Measurements from ENCODE around the gene KLF9.

- TF ChIP-seq, protein P1, sequence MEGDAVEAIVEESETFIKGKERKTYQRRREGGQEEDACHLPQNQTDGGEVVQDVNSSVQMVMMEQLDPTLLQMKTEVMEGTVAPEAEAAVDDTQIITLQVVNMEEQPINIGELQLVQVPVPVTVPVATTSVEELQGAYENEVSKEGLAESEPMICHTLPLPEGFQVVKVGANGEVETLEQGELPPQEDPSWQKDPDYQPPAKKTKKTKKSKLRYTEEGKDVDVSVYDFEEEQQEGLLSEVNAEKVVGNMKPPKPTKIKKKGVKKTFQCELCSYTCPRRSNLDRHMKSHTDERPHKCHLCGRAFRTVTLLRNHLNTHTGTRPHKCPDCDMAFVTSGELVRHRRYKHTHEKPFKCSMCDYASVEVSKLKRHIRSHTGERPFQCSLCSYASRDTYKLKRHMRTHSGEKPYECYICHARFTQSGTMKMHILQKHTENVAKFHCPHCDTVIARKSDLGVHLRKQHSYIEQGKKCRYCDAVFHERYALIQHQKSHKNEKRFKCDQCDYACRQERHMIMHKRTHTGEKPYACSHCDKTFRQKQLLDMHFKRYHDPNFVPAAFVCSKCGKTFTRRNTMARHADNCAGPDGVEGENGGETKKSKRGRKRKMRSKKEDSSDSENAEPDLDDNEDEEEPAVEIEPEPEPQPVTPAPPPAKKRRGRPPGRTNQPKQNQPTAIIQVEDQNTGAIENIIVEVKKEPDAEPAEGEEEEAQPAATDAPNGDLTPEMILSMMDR (conservative IDR thresholded peaks at IDR 0.05), result no peak
- TF ChIP-seq EZH2 (IDR thresholded peaks at IDR 0.05; ENCODE audit: low read depth), result no peak
These were observed 39.4 kb downstream of the KLF9 start for GRCh38 chr9:70374962-70375618.
